Stimulated activated effector memory CD8-positive, alpha-beta T cell treated with anti-CD3 and anti-CD28 coated beads, Interleukin-12 subunit alpha, Interleukin-12 subunit beta, amount 100 ng/mL, for 72 hours (primary cell): ENCODE measurements around the gene MARCHF10.

Source experiments
- ATAC-seq: fragments of 150-1000 bp; cut with Tn5 transposase; 2 replicates; pipeline ENCODE4 v1.10.0; 2021
- DNase-seq, 2 donors: peaks; one replicate each; pipeline ENCODE4 v3.0.0; 2021 to 2022; ENCODE audit warnings: low spot score in 2 of 2
- H3K27ac Mint-ChIP-seq: one replicate; pipeline ENCODE4 v1.8.0; 2022; ENCODE audit warnings: mild to moderate bottlenecking, mixed read lengths
- H3K36me3 Mint-ChIP-seq: one replicate; pipeline ENCODE4 v1.8.0; 2022; ENCODE audit warnings: mild to moderate bottlenecking, mixed read lengths
- H3K4me1 Mint-ChIP-seq: one replicate; pipeline ENCODE4 v1.8.0; 2022; ENCODE audit warnings: mixed read lengths
- H3K4me3 Mint-ChIP-seq: one replicate; pipeline ENCODE4 v1.8.0; 2022; ENCODE audit warnings: mild to moderate bottlenecking, mixed read lengths
- H3K9me3 Mint-ChIP-seq: one replicate; pipeline ENCODE4 v1.8.0; 2022; ENCODE audit warnings: mixed read lengths

Gene MARCHF10

DNA sequence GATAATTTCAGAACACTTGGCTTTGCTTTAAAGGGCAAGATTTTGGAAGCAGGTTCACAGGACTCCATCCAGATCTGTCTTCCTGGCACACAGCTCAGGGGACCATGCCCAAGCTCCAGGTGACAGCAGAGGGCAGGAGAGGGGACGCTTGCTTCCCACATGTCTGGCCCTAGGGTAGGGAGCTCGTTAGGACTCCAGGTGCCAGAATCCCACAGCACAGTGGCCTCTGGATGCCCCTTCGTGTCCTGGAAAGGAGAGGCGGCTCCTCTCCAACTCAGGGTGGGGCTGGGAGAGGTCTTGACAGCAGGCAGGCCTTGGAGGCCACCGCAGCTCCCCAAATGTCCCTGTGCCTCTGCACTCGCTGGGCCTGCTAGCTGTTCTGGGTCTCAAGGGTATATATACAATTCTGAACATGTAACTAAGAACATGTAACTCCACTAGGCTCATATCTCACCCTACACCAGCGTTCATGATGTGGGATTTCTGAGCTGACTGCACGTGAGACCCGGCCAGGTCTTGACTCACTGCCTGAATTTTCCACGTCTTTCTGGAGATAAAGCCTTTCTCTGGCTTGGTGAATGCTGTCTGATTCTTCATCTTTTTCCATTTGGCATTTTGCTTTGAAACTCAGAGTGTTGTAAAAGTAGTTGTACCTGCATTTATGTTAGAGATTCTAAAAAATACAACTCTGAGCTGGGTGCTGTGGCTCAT lies 52.8 kb downstream of the MARCHF10 start:
- no peaks in the 10 kb centered on the region for H3K9me3 Mint-ChIP-seq
- no peak overlapping the region for H3K4me3 Mint-ChIP-seq
- no peak for DNase-seq
- no peak for ATAC-seq
- H3K36me3 Mint-ChIP-seq, result no peaks in the 10 kb centered on the region
- no peaks in the 10 kb centered on the region for H3K4me1 Mint-ChIP-seq
- no peak overlapping the region for H3K27ac Mint-ChIP-seq

- Mint-ChIP-seq H3K27ac (no peak overlapping the region), H3K4me3 (no peak overlapping the region), H3K9me3 (no peaks in the 10 kb centered on the region), H3K36me3 (no peaks in the 10 kb centered on the region), H3K4me1 (no peaks in the 10 kb centered on the region)
- ATAC-seq (no peak), DNase-seq (no peak)
Observed at GRCh38 chr17:62754631-62755030, 53.5 kb downstream of the MARCHF10 start.

GRCh38 chr17:62753562-62753961 lies 54.6 kb downstream of the MARCHF10 start:
- H3K27ac Mint-ChIP-seq, result no peak overlapping the region
- ATAC-seq (no peak), DNase-seq (no peak)
- no peaks in the 10 kb centered on the region for H3K36me3 Mint-ChIP-seq
- H3K4me3 Mint-ChIP-seq, result no peak overlapping the region
- H3K9me3 Mint-ChIP-seq, result no peaks in the 10 kb centered on the region
- H3K4me1 Mint-ChIP-seq, result no peaks in the 10 kb centered on the region

DNA sequence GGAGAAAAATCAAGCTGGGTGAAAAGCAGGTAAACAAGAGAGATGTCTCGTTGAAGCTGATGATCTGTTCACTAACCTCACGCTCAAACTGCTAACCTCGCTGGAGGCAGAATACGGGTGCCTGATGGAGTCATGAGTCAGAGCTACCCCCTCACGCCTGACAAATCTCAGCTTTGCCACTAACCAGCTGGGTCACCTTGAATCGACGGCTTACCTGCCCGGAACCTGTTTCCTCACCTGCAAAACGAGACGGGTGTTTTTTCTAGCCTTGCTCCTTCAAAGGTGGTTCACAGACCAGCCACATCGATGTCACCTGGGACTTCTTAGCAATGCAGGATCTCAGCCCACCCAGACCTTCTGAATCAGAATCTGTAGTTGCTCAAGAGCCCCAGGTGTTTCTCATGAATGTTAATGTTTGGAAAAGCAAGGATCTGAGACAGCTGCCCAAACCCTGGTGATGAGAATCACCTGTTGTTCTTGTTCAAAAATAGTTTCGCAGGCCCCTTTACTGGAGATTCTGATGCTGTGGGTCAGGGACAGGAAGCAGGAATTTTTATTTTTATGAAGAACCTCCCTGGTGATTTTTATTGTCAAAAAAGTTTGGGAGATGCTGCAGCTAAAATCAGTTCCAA lies 56.9 kb downstream of the MARCHF10 start:
- DNase-seq (no peak), ATAC-seq (no peak)
- no peaks in the 10 kb centered on the region for H3K9me3 Mint-ChIP-seq
- H3K4me1 Mint-ChIP-seq, result no peaks in the 10 kb centered on the region
- no peak overlapping the region for H3K4me3 Mint-ChIP-seq
- no peaks in the 10 kb centered on the region for H3K36me3 Mint-ChIP-seq
- no peak overlapping the region for H3K27ac Mint-ChIP-seq

GRCh38 chr17:62750631-62751051 lies 57.5 kb downstream of the MARCHF10 start:
- no peaks in the 10 kb centered on the region for H3K36me3 Mint-ChIP-seq
- no peaks in the 10 kb centered on the region for H3K9me3 Mint-ChIP-seq
- no peaks in the 10 kb centered on the region for H3K4me1 Mint-ChIP-seq
- ATAC-seq (no peak), DNase-seq (no peak)
- H3K4me3 Mint-ChIP-seq, result no peak overlapping the region
- H3K27ac Mint-ChIP-seq, result no peak overlapping the region

GRCh38 chr17:62749926-62750325 lies 58.2 kb downstream of the MARCHF10 start:
- Mint-ChIP-seq H3K4me3 (no peak overlapping the region), H3K4me1 (no peaks in the 10 kb centered on the region), H3K36me3 (no peaks in the 10 kb centered on the region), H3K27ac (no peak overlapping the region), H3K9me3 (no peaks in the 10 kb centered on the region)
- no peak for DNase-seq
- peak; percentile 21 for ATAC-seq

DNA sequence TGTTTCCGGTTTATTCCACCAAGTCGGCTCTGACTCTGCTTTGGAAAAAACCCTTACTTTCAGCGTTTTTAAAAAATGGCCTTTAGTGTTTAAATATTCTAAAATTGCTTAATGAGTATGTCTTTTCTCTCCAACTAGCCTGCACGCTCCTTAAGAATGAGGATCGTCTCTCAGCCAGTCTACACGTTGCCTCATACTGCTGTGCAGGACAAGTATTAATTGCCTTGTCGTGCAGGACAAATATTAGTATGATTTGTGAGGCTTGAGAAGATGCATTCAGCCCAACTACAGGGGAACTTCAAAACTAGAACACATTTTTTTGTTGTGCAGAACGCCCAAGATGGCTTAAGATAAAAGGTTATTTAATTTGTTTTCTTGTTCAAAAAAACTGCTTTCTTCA lies 61.2 kb downstream of the MARCHF10 start:
- ATAC-seq (no peak), DNase-seq (no peak)
- Mint-ChIP-seq H3K9me3 (no peaks in the 10 kb centered on the region), H3K4me3 (no peak overlapping the region), H3K27ac (no peak overlapping the region), H3K4me1 (no peaks in the 10 kb centered on the region), H3K36me3 (no peaks in the 10 kb centered on the region)

DNA sequence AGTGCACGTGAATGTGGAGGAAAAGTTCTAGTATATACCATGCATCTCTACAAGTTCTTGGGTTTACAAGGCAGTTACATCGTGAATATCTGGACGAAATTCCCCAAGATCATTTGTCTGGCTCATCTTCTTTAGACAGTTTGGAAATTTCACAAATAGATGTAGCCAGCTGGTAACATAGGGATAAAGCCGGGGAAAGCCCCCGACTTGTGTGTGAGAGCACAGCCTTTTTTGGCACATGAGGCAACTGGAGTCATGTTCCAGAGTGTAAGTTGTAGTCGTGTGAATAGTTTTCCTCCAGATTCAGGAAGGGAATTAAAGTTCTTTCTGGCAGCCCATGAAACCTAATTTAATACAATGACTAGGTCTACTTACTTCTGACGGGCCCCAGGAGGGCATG lies 62.3 kb downstream of the MARCHF10 start:
- no peak for DNase-seq
- no peaks in the 10 kb centered on the region for H3K4me1 Mint-ChIP-seq
- no peak overlapping the region for H3K4me3 Mint-ChIP-seq
- ATAC-seq, result no peak
- H3K9me3 Mint-ChIP-seq, result no peaks in the 10 kb centered on the region
- no peaks in the 10 kb centered on the region for H3K36me3 Mint-ChIP-seq
- H3K27ac Mint-ChIP-seq, result no peak overlapping the region

DNA sequence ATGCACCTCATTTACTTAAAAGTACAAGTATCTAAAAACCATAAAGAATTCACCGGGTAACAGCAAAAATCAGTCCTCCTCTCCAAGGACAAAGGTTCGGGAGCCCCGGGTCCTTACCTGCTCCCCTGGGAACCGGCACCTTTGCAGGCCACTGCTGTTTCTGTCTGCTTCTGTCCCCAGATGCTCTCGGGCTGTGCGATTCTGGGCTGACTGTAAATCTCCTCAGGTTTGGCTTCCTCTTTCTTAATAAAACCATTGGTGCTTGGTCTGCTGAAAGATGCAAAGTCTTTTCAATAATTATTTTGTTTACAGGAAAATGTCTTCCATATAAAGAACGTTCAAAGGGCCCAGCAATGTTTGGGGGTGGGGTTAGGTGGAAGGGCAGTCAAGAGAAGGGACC lies 63.9 kb downstream of the MARCHF10 start:
- no peak overlapping the region for H3K4me3 Mint-ChIP-seq
- ATAC-seq (no peak), DNase-seq (no peak)

DNA sequence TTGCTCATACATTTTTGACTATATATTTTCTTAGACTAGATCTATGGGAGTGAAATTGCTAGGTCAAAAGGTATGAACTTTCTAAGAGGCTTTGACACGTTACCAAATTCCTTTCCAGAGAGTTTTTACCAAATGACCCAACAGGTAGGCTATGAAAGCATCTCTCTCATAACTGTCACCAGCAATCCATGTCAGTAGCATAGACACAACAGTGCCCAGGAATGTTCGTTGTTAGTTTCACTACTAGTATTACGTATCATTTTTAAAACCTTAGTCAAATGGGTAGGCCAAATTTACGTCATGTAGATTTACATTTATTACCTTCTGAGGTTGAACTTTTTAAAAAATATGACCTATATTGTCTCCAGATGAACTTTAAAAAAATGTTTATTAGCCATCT lies 66.8 kb downstream of the MARCHF10 start:
- no peak overlapping the region for H3K27ac Mint-ChIP-seq
- DNase-seq, result no peak
- ATAC-seq, result peak; percentile 79
- H3K36me3 Mint-ChIP-seq, result no peaks in the 10 kb centered on the region
- H3K4me1 Mint-ChIP-seq, result peaks cover 18% of the 10 kb centered on the region
- no peak overlapping the region for H3K4me3 Mint-ChIP-seq
- H3K9me3 Mint-ChIP-seq, result no peaks in the 10 kb centered on the region

More for the DNA sequence above, 63.9 kb downstream of the MARCHF10 start:
- no peaks in the 10 kb centered on the region for H3K4me1 Mint-ChIP-seq
- no peaks in the 10 kb centered on the region for H3K9me3 Mint-ChIP-seq
- no peaks in the 10 kb centered on the region for H3K36me3 Mint-ChIP-seq
- H3K27ac Mint-ChIP-seq, result no peak overlapping the region

GRCh38 chr17:62739645-62740388 lies 68.3 kb downstream of the MARCHF10 start:
- H3K4me1 Mint-ChIP-seq, result peaks cover 18% of the 10 kb centered on the region
- no peak for ATAC-seq
- H3K27ac Mint-ChIP-seq, result no peak overlapping the region
- no peaks in the 10 kb centered on the region for H3K36me3 Mint-ChIP-seq
- H3K9me3 Mint-ChIP-seq, result no peaks in the 10 kb centered on the region
- H3K4me3 Mint-ChIP-seq, result no peak overlapping the region
- no peak for DNase-seq

DNA sequence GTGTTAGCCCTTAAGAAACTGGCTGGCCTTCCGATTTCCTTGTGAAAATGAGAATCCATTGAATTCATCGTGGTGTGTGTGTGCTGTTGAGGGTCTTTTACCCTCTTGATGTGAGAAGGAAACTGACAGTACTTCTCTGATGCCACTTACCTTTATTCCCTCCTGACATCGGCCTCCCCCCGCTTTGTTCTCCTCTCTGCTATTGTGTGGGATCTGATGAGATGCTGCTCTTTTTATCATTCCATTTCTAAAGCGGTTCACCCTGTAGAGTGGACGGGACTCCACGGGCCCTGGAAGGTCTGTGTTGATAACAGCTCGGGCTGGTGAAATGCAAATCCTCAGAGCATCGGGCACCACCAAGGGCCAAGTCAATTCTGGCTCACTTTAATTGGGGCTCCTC lies 69.8 kb downstream of the MARCHF10 start:
- H3K4me1 Mint-ChIP-seq, result peaks cover 18% of the 10 kb centered on the region
- no peak for ATAC-seq
- no peaks in the 10 kb centered on the region for H3K36me3 Mint-ChIP-seq
- H3K27ac Mint-ChIP-seq, result no peak overlapping the region
- no peak overlapping the region for H3K4me3 Mint-ChIP-seq
- DNase-seq, result no peak
- H3K9me3 Mint-ChIP-seq, result no peaks in the 10 kb centered on the region

GRCh38 chr17:62737513-62737912 lies 70.6 kb downstream of the MARCHF10 start:
- Mint-ChIP-seq H3K27ac (no peak overlapping the region), H3K9me3 (no peaks in the 10 kb centered on the region), H3K36me3 (no peaks in the 10 kb centered on the region), H3K4me1 (peaks cover 18% of the 10 kb centered on the region), H3K4me3 (no peak overlapping the region)
- DNase-seq (peak in 1 of 2 donors; percentile 60), ATAC-seq (peak; percentile 91)

DNA sequence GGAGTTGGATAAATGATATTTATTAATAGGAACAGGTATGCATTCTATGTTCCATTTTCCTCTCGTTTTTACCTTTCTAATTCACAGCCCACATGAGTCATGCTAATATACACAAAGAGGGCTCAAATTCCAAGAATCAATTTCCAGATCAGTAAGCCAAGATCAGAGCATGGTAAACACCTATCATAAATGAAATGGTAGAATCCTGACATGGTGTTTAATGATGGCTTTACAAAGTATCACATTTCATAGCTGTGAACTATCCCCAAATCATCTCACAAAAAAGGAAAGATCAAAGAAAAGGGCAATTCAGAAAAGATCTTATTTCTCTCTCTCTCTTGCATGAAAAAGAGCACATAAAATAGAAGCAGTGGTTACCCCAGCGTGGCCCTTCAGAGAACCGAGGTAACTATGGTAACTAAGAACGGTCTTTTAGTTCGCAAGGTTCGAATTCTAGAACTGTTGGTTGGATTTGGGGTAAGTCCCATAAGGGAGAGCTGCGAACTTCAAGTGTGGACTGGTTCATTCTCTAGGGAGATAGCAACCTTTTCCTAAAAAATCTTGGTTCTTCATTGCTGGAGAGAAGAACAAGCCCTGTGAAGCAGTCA lies 73.0 kb downstream of the MARCHF10 start:
- ATAC-seq (no peak), DNase-seq (no peak)
- H3K4me3 Mint-ChIP-seq, result no peak overlapping the region
- no peaks in the 10 kb centered on the region for H3K36me3 Mint-ChIP-seq
- no peaks in the 10 kb centered on the region for H3K9me3 Mint-ChIP-seq
- peaks cover 18% of the 10 kb centered on the region for H3K4me1 Mint-ChIP-seq
- H3K27ac Mint-ChIP-seq, result no peak overlapping the region

DNA sequence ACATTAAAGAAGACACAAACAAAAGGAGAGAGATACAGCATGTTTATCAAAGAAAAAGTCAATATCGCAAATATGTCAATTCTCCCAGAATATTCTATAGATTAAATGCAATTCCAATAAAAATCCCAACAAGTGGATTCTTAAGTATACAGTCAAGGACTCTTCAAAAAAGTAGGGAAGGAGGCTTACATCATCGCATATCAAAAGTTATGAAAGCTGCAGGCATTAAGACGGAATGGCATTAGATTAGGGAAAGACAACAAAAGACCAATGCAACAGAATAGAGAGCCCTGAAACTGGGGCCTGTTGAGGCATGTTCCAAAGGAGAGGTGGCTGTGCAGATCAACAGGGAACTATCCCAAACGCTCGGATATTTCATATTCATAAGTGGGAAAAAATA lies 76.0 kb downstream of the MARCHF10 start:
- DNase-seq, result no peak
- Mint-ChIP-seq H3K36me3 (no peaks in the 10 kb centered on the region), H3K4me1 (peaks cover 3% of the 10 kb centered on the region), H3K27ac (no peak overlapping the region), H3K9me3 (no peaks in the 10 kb centered on the region), H3K4me3 (no peak overlapping the region)
- no peak for ATAC-seq
